Calu3 (cell line): ENCODE measurements around the gene SLC24A1. TPM values are rescaled to one million over a fixed set of nuclear protein-coding genes. Genes with fewer than 3 reads are reported as not detected.

ENCODE experiments used
- BruUV-seq: library from RNA; stranded (reverse); fragments of 400-500 nt; replicated peaks from 2 replicates; lab custom pipeline; 2021; lab: Mats Ljungman, UMichigan
- CTCF ChIA-PET: fragments of 300-600 bp; sonication (Branson Sonifier 250); formaldehyde crosslinking; loops from one replicate; lab custom pipeline; 2022; ENCODE audit warnings: antibody characterized with exemption; lab: Charles Lee
- DNase-seq: peaks from one replicate; pipeline ENCODE4 v3.0.0; 2022
- H3K27ac Mint-ChIP-seq: one replicate; pipeline ENCODE4 v1.8.0; 2022; ENCODE audit warnings: mixed read lengths; ENCODE audit not compliant: unreplicated experiment
- H3K27me3 Mint-ChIP-seq: one replicate; pipeline ENCODE4 v1.8.0; 2022; ENCODE audit warnings: mixed read lengths; ENCODE audit not compliant: unreplicated experiment
- H3K36me3 Mint-ChIP-seq: one replicate; pipeline ENCODE4 v1.8.0; 2022; ENCODE audit warnings: mild to moderate bottlenecking, moderate library complexity, mixed read lengths; ENCODE audit not compliant: insufficient read depth, unreplicated experiment
- H3K4me1 Mint-ChIP-seq: one replicate; pipeline ENCODE4 v1.8.0; 2022; ENCODE audit warnings: mild to moderate bottlenecking, low read depth, mixed read lengths; ENCODE audit not compliant: unreplicated experiment
- H3K4me3 Mint-ChIP-seq: one replicate; pipeline ENCODE4 v1.8.0; 2022; ENCODE audit warnings: mild to moderate bottlenecking, low read depth, moderate library complexity, mixed read lengths; ENCODE audit not compliant: unreplicated experiment
- H3K9me3 Mint-ChIP-seq: one replicate; pipeline ENCODE4 v1.8.0; 2022; ENCODE audit warnings: low read depth, mixed read lengths; ENCODE audit not compliant: unreplicated experiment
- CTCF ChIP-seq: fragments of 200-600 bp; IDR thresholded peaks from one replicate; pipeline ENCODE4 v1.8.0; 2022; ENCODE audit warnings: antibody characterized with exemption; ENCODE audit not compliant: unreplicated experiment
- intact Hi-C: fragments of 100-400 bp; cut with micrococcal nuclease; formaldehyde crosslinking; loops from one replicate; pipeline ENCODE4 v1.10.0; 2022; ENCODE audit not compliant: unreplicated experiment
- total RNA-seq: library from RNA; stranded (reverse); gene quantifications from 2 replicates; pipeline ENCODE4 v1.2.3, GENCODE V29; 2022

SLC24A1 gene
- total RNA-seq, 1 experiment from 2014 or later: 9.0 TPM

GRCh38 chr15:65578904-65579728, 42.6 kb upstream of the SLC24A1 start:
- TF ChIP-seq CTCF: no peak
- H3K4me3 Mint-ChIP-seq: no peak overlapping the region
- peaks cover 43% of the 10 kb centered on the region for H3K36me3 Mint-ChIP-seq
- no peak overlapping the region for H3K27ac Mint-ChIP-seq
- H3K9me3 Mint-ChIP-seq: no peaks in the 10 kb centered on the region
- intact Hi-C loops: no loop called here
- DNase-seq: no peak
- TSS peak; percentile 61 for BruUV-seq
- CTCF ChIA-PET: no interaction called here
- no peaks in the 10 kb centered on the region for H3K4me1 Mint-ChIP-seq
- no peaks in the 10 kb centered on the region for H3K27me3 Mint-ChIP-seq

- DNase-seq: no peak
Measured at GRCh38 chr15:65579762-65580161, 42.0 kb upstream of the SLC24A1 start.

GRCh38 chr15:65580287-65580686, 41.5 kb upstream of the SLC24A1 start:
- intact Hi-C loops: no loop called here
- DNase-seq: no peak
- no peaks in the 10 kb centered on the region for H3K9me3 Mint-ChIP-seq
- H3K27ac Mint-ChIP-seq: no peak overlapping the region
- no peaks in the 10 kb centered on the region for H3K4me1 Mint-ChIP-seq
- H3K27me3 Mint-ChIP-seq: no peaks in the 10 kb centered on the region
- peaks cover 34% of the 10 kb centered on the region for H3K36me3 Mint-ChIP-seq
- TF ChIP-seq CTCF: no peak
- CTCF ChIA-PET: no interaction called here
- BruUV-seq: no TSS peak
- no peak overlapping the region for H3K4me3 Mint-ChIP-seq

More at GRCh38 chr15:65579762-65580161, 42.0 kb upstream of the SLC24A1 start:
- Mint-ChIP-seq H3K9me3 (no peaks in the 10 kb centered on the region), H3K36me3 (peaks cover 36% of the 10 kb centered on the region), H3K27me3 (no peaks in the 10 kb centered on the region), H3K4me1 (no peaks in the 10 kb centered on the region), H3K27ac (no peak overlapping the region), H3K4me3 (no peak overlapping the region)
- BruUV-seq: no TSS peak
- intact Hi-C loops: no loop called here
- CTCF ChIA-PET: no interaction called here
- no peak for TF ChIP-seq CTCF

DNA sequence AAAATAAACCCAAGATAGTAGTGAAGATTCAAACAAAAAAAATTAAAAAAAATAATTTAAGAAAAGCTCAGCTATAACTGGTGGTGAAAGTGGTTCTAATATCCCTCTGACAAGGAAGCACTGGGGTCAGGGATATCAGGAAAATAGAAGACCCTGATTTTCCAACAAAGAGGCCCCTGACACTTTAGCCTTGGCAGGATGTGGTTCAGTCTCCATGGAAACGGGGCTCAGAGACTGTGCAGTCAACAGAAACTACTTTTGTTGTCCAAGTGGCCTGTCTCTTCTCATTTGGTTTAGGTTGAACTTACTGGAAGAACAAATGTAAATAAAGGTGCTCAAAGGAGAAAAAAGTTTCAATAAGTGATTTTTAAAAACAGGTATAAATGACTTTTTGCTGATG, 38.0 kb upstream of the SLC24A1 start:
- intact Hi-C loops: no loop called here
- Mint-ChIP-seq H3K4me1 (no peaks in the 10 kb centered on the region), H3K4me3 (no peak overlapping the region), H3K9me3 (no peaks in the 10 kb centered on the region), H3K27ac (no peak overlapping the region), H3K36me3 (peaks cover 24% of the 10 kb centered on the region), H3K27me3 (no peaks in the 10 kb centered on the region)
- no peak for TF ChIP-seq CTCF
- CTCF ChIA-PET: no interaction called here
- no TSS peak for BruUV-seq
- DNase-seq: no peak
